HepG2 (cell line): ENCODE measurements around the gene OR4D5. TPM values are rescaled to one million over a fixed set of nuclear protein-coding genes. Genes with fewer than 3 reads are reported as not detected.

Experiments used
- ATAC-seq: fragments of 200-7000 bp; cut with Tn5 transposase; 3 replicates; pipeline ENCODE4 v1.9.1; 2020; ENCODE audit warnings: mild to moderate bottlenecking, moderate library complexity
- BruUV-seq: library from RNA; stranded (reverse); fragments of 400-500 nt; replicated peaks from 2 replicates; lab custom pipeline; 2021; lab: Mats Ljungman, UMichigan
- CTCF ChIA-PET: fragments of 300-600 bp; formaldehyde crosslinking; extraction: SDS; loops from one replicate; lab custom pipeline; 2021; ENCODE audit warnings: low total read pairs, inconsistent platforms, low intra/inter-chr PET ratio; lab: Yijun Ruan, JAX
- POLR2A ChIA-PET: fragments of 350-600 bp; sonication (Branson Sonifier 250); formaldehyde crosslinking; loops from one replicate; lab custom pipeline; 2020; ENCODE audit warnings: antibody characterized with exemption, inconsistent platforms; lab: Yijun Ruan, JAX
- DNase-seq: peaks from one replicate; pipeline ENCODE4 v3.0.0-alpha.2; 2015; ENCODE audit warnings: low spot score
- FAIRE-seq: peaks from 3 replicates; lab custom pipeline; 2011; peaks lifted over from hg19 to GRCh38; lab: Jason Lieb, UNC
- H2AFZ ChIP-seq: one replicate; pipeline ENCODE4 v1.6.1; 2011; ENCODE audit warnings: low read length, inconsistent platforms
- H3K27ac ChIP-seq: fragments of 300-600 bp; 3 replicates; pipeline ENCODE4 v1.8.0; 2011; ENCODE audit warnings: mixed run types, mild to moderate bottlenecking, mixed read lengths, low read length, inconsistent platforms; ENCODE audit not compliant: insufficient read depth; ENCODE audit errors: extremely low read length
- H3K27me3 ChIP-seq, 2 experiments: fragments of 200-600 bp in 1 of 2; 2 replicates in 1 of 2; 3 replicates in 1 of 2; pipeline versions ENCODE4 v1.6.0 to v1.8.0; 2011; ENCODE audit warnings: low read length in 2 of 2, mild to moderate bottlenecking in 2 of 2, moderate library complexity in 2 of 2, inconsistent platforms in 1 of 2; ENCODE audit not compliant: insufficient read depth in 2 of 2, control insufficient read depth in 1 of 2
- H3K36me3 ChIP-seq, 2 experiments: fragments of 200-600 bp in 1 of 2; replicated peaks in 1 of 2; 2 replicates in 1 of 2; 3 replicates in 1 of 2; pipeline versions ENCODE4 v1.5.1 to v1.8.0; 2011; ENCODE audit warnings: low read length in 2 of 2, inconsistent platforms in 1 of 2; ENCODE audit not compliant: insufficient read depth in 2 of 2, control insufficient read depth in 1 of 2
- H3K4me1 ChIP-seq: 2 replicates; pipeline ENCODE4 v1.5.1; 2012; ENCODE audit warnings: low read length, inconsistent platforms; ENCODE audit not compliant: insufficient read depth
- H3K4me2 ChIP-seq: 2 replicates; pipeline ENCODE4 v1.6.0; 2011; ENCODE audit warnings: low read depth, low read length, inconsistent platforms
- H3K4me3 ChIP-seq, 3 experiments: fragments of 200-600 bp in 1 of 3; sonication (generic), shearing (Covaris generic) in 1 of 3; replicated peaks in 1 of 3; 2 replicates each; pipeline ENCODE4 v1.5.1; 2011 to 2016; ENCODE audit warnings: low read length in 3 of 3, inconsistent platforms in 2 of 3, low read depth in 2 of 3, mild to moderate bottlenecking in 2 of 3, control low read depth in 1 of 3, mixed read lengths in 1 of 3; ENCODE audit not compliant: insufficient read depth in 1 of 3
- H3K79me2 ChIP-seq: one replicate; pipeline ENCODE4 v1.6.1; 2011; ENCODE audit warnings: low read length, inconsistent platforms; ENCODE audit not compliant: insufficient read depth
- H3K9ac ChIP-seq: 2 replicates; pipeline ENCODE4 v1.6.0; 2011; ENCODE audit warnings: mild to moderate bottlenecking, low read depth, low read length, inconsistent platforms; ENCODE audit not compliant: insufficient read depth
- H3K9me3 ChIP-seq: 2 replicates; pipeline ENCODE4 v1.5.1; 2012; ENCODE audit warnings: mild to moderate bottlenecking, low read length
- H4K20me1 ChIP-seq: 2 replicates; pipeline ENCODE4 v1.6.0; 2011; ENCODE audit warnings: inconsistent platforms, mild to moderate bottlenecking, low read length, moderate library complexity; ENCODE audit not compliant: insufficient read depth
- ATRX ChIP-seq: sonication (generic); formaldehyde crosslinking; IDR thresholded peaks from 2 replicates; pipeline ENCODE4 v1.4.0; 2020; ENCODE audit warnings: missing genetic modification reagents, borderline replicate concordance
- EED ChIP-seq: sonication (generic); formaldehyde crosslinking; IDR thresholded peaks from 2 replicates; pipeline ENCODE4 v1.5.0; 2020; ENCODE audit warnings: mild to moderate bottlenecking, missing genetic modification reagents
- GATAD2A ChIP-seq: IDR thresholded peaks from 2 replicates; pipeline ENCODE4 v1.6.1; 2016
- HOMEZ ChIP-seq: IDR thresholded peaks from 2 replicates; pipeline ENCODE4 v1.6.1; 2016; ENCODE audit warnings: low read depth
- KIAA2018 ChIP-seq: sonication (generic); formaldehyde crosslinking; IDR thresholded peaks from 2 replicates; pipeline ENCODE4 v1.5.0; 2020; ENCODE audit warnings: mild to moderate bottlenecking, missing genetic modification reagents, borderline replicate concordance
- SOX13 ChIP-seq, 3 experiments: fragments of 450-650 bp in 1 of 3; sonication (generic) in 1 of 3; formaldehyde crosslinking in 1 of 3; IDR thresholded peaks in 2 of 3; conservative IDR thresholded peaks in 1 of 3; 2 replicates each; pipeline versions ENCODE4 v1.5.0 to v1.6.1; 2016 to 2020; ENCODE audit warnings: antibody characterized with exemption in 1 of 3, mild to moderate bottlenecking in 1 of 3, missing compliant biosample characterization in 1 of 3, missing genetic modification reagents in 1 of 3, moderate library complexity in 1 of 3
- THRA ChIP-seq: sonication (generic); formaldehyde crosslinking; IDR thresholded peaks from 2 replicates; pipeline ENCODE4 v1.4.0; 2020; ENCODE audit warnings: missing genetic modification reagents, borderline replicate concordance
- ZFX ChIP-seq: sonication (generic); formaldehyde crosslinking; IDR thresholded peaks from 2 replicates; pipeline ENCODE4 v1.4.0; 2020; ENCODE audit warnings: mild to moderate bottlenecking, low read depth, missing genetic modification reagents, moderate library complexity
- ZNF839 ChIP-seq: sonication (generic); formaldehyde crosslinking; IDR thresholded peaks from 2 replicates; pipeline ENCODE4 v1.4.0; 2020; ENCODE audit warnings: missing genetic modification reagents, mild to moderate bottlenecking, borderline replicate concordance
- WGBS: methylation state at CpG from one replicate; pipeline ENCODE4 v1.1.6; 2017; ENCODE audit warnings: low lambda C conversion rate; 5-methylcytosine and 5-hydroxymethylcytosine counted together
- in situ Hi-C: cut with HindIII; loops from 2 replicates; pipeline ENCODE4 v1.10.0; 2017; ENCODE audit warnings: low pct_unique_long_range_greater_than_20kb; ENCODE audit not compliant: extremely low pct_ligation_motif_present
- intact Hi-C: fragments of 100-400 bp; cut with micrococcal nuclease; formaldehyde crosslinking; loops from one replicate; pipeline ENCODE4 v1.10.0; 2022; ENCODE audit not compliant: unreplicated experiment
- polyA plus RNA-seq, 8 experiments: library from polyadenylated mRNA; depleted of rRNA in 3 of 8; stranded (reverse) in 7 of 8; unstranded in 1 of 8; fragments of >200 nt; fragmentation: Illumina TruSeq in 4 of 8; extraction: Trizol in 4 of 8; gene quantifications; 2 replicates each; pipeline versions ENCODE4 v1.2.1 to v1.2.3, GENCODE V29; 2011 to 2016; ENCODE audit warnings: low read depth in 4 of 8, missing spikeins in 1 of 8, mixed read lengths in 1 of 8; ENCODE audit not compliant: insufficient read depth in 1 of 8
- total RNA-seq, 5 experiments: library from RNA; depleted of rRNA; stranded (reverse); fragments of >200 nt; fragmentation: Illumina TruSeq; extraction: Trizol; gene quantifications; 2 replicates each; pipeline ENCODE4 v1.2.3, GENCODE V29; 2016; ENCODE audit warnings: low read depth in 1 of 5

The OR4D5 gene
- total and polyA plus RNA-seq, 2 of the 13 experiments (the other 11 are each of a cell fraction or from before 2014, with no cell fraction given) = not detected

GRCh38 chr11:123905826-123906225 is 33.6 kb upstream of the OR4D5 start (continued):
- TF ChIP-seq ZNF839 (CRISPR knock-in tag) = no peak
- TF ChIP-seq SOX13 (IDR thresholded peaks at IDR 0.05) = no peak
- TF ChIP-seq SOX13 (CRISPR knock-in tag; conservative IDR thresholded peaks at IDR 0.05 in 1 of 2, IDR thresholded peaks at IDR 0.05 in 1 of 2) = no peak
- no peak for TF ChIP-seq HOMEZ
- TF ChIP-seq GATAD2A (CRISPR knock-in tag) = no peak

- no peaks in the 10 kb centered on the region for H3K4me1 ChIP-seq
- WGBS = 0% methylated on average over 1 of the region's 3 CpGs
- H3K4me3 ChIP-seq = no peak overlapping the region
- no peaks in the 10 kb centered on the region for H3K27me3 ChIP-seq
- DNase-seq = no peak
- ChIA-PET CTCF (no interaction called here), POLR2A (no interaction called here)
- H3K9me3 ChIP-seq = no peaks in the 10 kb centered on the region
- FAIRE-seq = no peak
- no peak overlapping the region for H2AFZ ChIP-seq
- no peak overlapping the region for H3K4me2 ChIP-seq
- H3K79me2 ChIP-seq = no peaks in the 10 kb centered on the region
- ATAC-seq = no peak
- in situ Hi-C loops (no loop called here), intact Hi-C loops (no loop called here)
- H3K9ac ChIP-seq = no peak overlapping the region
- no peaks in the 10 kb centered on the region for H4K20me1 ChIP-seq
- no peaks in the 10 kb centered on the region for H3K36me3 ChIP-seq
- no peak overlapping the region for H3K27ac ChIP-seq
- no TSS peak for BruUV-seq
- TF ChIP-seq KIAA2018 (CRISPR knock-in tag) = no peak
- no peak for TF ChIP-seq EED (CRISPR knock-in tag)
- TF ChIP-seq THRA (CRISPR knock-in tag) = no peak
- TF ChIP-seq ATRX = no peak
- no peak for TF ChIP-seq ZFX (CRISPR knock-in tag)
Measured at GRCh38 chr11:123920943-123921342, 18.5 kb upstream of the OR4D5 start.
